ENCODE data around the gene KLKB1. TPM values are rescaled to one million over a fixed set of nuclear protein-coding genes. Genes with fewer than 3 reads are reported as not detected.

KLKB1 gene
- total and polyA plus RNA-seq, 7 donors = 0.36 to 3.9 (median 0.66) TPM

GRCh38 chr4:186200516-186200915 lies 26.8 kb upstream of the KLKB1 start:
- H3K27ac ChIP-seq = no peak overlapping the region
- H3K4me1 ChIP-seq = peaks cover 0 to 16% (median 7%) of the 10 kb centered on the region in 4 donors
- WGBS, 2 donors = 79 to 90% methylated on average over 6 of the region's 6 CpGs
- H3K9me3 ChIP-seq = no peaks in the 10 kb centered on the region
- DNase-seq = no peak
- no peaks in the 10 kb centered on the region for H3K27me3 ChIP-seq
- no peak overlapping the region for H3K4me3 ChIP-seq
- intact Hi-C loops (cut with DNase I) = no loop called here
- peaks cover 0 to 19% (median 4%) of the 10 kb centered on the region in 4 donors for H3K36me3 ChIP-seq
- TF ChIP-seq EP300 (IDR thresholded peaks at IDR 0.05) (no peak), CTCF (IDR thresholded peaks at IDR 0.05) (no peak), POLR2A (IDR thresholded peaks at IDR 0.05) (no peak), POLR2AphosphoS5 (IDR thresholded peaks at IDR 0.05) (no peak)

GRCh38 chr4:186201010-186201409 lies 26.3 kb upstream of the KLKB1 start:
- 87 to 88% methylated on average over 7 of the region's 7 CpGs for WGBS, 2 donors
- H3K27me3 ChIP-seq = no peaks in the 10 kb centered on the region
- peaks cover 0 to 18% (median 4%) of the 10 kb centered on the region in 4 donors for H3K36me3 ChIP-seq
- H3K9me3 ChIP-seq = no peaks in the 10 kb centered on the region
- H3K4me1 ChIP-seq = peaks cover 0 to 16% (median 7%) of the 10 kb centered on the region in 4 donors
- intact Hi-C loops (cut with DNase I) = no loop called here
- DNase-seq = no peak
- TF ChIP-seq EP300 (IDR thresholded peaks at IDR 0.05) (no peak), POLR2A (IDR thresholded peaks at IDR 0.05) (no peak), POLR2AphosphoS5 (IDR thresholded peaks at IDR 0.05) (no peak), CTCF (IDR thresholded peaks at IDR 0.05) (no peak)
- H3K27ac ChIP-seq = no peak overlapping the region
- H3K4me3 ChIP-seq = no peak overlapping the region

- intact Hi-C loops (cut with DNase I) = no loop called here
- H3K27ac ChIP-seq = peak overlapping the region in 1 of 4 donors; percentile 62
- H3K9me3 ChIP-seq = no peaks in the 10 kb centered on the region
- H3K4me1 ChIP-seq = peaks cover 0 to 16% (median 7%) of the 10 kb centered on the region in 4 donors
- peaks cover 0 to 17% (median 4%) of the 10 kb centered on the region in 4 donors for H3K36me3 ChIP-seq
- H3K4me3 ChIP-seq = no peak overlapping the region
- TF ChIP-seq CTCF (IDR thresholded peaks at IDR 0.05) (peak; percentile 40 to 78 (median 59)), EP300 (IDR thresholded peaks at IDR 0.05) (no peak), POLR2A (IDR thresholded peaks at IDR 0.05) (no peak), POLR2AphosphoS5 (IDR thresholded peaks at IDR 0.05) (no peak)
- WGBS, 2 donors = 27 to 44% methylated on average over 9 of the region's 9 CpGs
- no peak for DNase-seq
- H3K27me3 ChIP-seq = no peaks in the 10 kb centered on the region
Measured at GRCh38 chr4:186201535-186202230, 25.6 kb upstream of the KLKB1 start.

DNA sequence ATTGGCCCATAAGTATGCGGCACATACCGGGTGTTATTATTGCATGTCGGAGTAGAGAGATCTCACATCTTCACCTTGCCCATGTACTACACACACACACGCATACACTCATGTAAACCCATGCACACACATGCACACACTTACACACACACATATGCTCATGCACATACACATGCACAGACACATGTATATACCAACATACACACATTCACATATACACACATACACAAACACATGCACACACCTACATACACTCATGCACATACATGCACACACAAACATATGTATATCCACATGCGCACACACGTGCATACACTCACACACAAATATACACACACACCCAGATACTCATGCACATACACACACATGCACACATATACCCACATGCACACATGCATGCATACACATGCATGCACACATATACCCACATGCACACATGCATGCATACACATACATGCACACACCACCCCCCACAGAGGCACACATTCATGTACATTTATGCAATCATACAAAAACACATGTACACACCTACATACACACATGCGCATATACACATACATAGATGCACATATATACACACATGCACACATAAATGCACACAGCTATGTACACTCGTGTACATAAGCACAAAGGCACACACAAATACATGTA lies 24.7 kb upstream of the KLKB1 start:
- Histone ChIP-seq H3K36me3 (peaks cover 0 to 8% (median 2%) of the 10 kb centered on the region in 4 donors), H3K27ac (peak overlapping the region in 1 of 4 donors; percentile 62), H3K27me3 (no peaks in the 10 kb centered on the region), H3K4me1 (peaks cover 0 to 16% (median 7%) of the 10 kb centered on the region in 4 donors), H3K9me3 (no peaks in the 10 kb centered on the region), H3K4me3 (no peak overlapping the region)
- WGBS, 2 donors = 85 to 87% methylated on average over 8 of the region's 8 CpGs
- TF ChIP-seq EP300 (IDR thresholded peaks at IDR 0.05) = no peak
- peak in 1 of 4 donors; percentile 8 for TF ChIP-seq POLR2AphosphoS5 (IDR thresholded peaks at IDR 0.05)
- TF ChIP-seq CTCF (IDR thresholded peaks at IDR 0.05) = no peak
- no peak for TF ChIP-seq POLR2A (IDR thresholded peaks at IDR 0.05)
- no peak for DNase-seq
- intact Hi-C loops (cut with DNase I) = no loop called here
